C4-2B (cell line): ENCODE measurements around the gene CLEC16A.

Source experiments
- H3K27ac ChIP-seq: fragments of 450-650 bp; 2 replicates; pipeline ENCODE4 v1.5.1; 2017
- ZFX ChIP-seq: fragments of 450-650 bp; IDR thresholded peaks from 2 replicates; pipeline ENCODE4 v1.6.1; 2017
- TF ChIP-seq, protein P1 (sequence below): fragments of 450-650 bp; conservative IDR thresholded peaks from 2 replicates; pipeline ENCODE4 v1.5.1; 2017; ENCODE audit warnings: mild to moderate bottlenecking

The CLEC16A gene

DNA sequence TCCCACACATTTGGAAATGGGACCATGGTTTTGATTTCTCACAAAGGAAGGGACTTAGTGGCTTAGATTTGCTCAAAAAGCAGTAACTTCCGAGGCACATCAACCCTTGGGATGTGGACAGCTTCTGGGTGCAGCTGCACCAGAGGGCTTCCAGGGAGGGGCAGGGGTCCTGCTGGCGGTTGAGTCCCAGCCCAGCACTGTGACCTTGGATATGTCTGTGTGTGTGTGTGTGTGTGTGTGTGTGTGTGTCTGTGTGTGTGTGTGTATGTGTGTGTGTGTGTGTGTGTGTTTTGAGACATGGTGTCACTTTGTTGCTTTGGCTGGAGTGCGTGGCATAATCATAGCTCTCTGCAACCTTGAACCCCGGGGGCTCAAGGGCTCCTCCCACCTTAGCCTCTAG, 130.8 kb downstream of the CLEC16A start:
- H3K27ac ChIP-seq = no peak overlapping the region
- TF ChIP-seq ZFX = no peak
- TF ChIP-seq, protein P1, sequence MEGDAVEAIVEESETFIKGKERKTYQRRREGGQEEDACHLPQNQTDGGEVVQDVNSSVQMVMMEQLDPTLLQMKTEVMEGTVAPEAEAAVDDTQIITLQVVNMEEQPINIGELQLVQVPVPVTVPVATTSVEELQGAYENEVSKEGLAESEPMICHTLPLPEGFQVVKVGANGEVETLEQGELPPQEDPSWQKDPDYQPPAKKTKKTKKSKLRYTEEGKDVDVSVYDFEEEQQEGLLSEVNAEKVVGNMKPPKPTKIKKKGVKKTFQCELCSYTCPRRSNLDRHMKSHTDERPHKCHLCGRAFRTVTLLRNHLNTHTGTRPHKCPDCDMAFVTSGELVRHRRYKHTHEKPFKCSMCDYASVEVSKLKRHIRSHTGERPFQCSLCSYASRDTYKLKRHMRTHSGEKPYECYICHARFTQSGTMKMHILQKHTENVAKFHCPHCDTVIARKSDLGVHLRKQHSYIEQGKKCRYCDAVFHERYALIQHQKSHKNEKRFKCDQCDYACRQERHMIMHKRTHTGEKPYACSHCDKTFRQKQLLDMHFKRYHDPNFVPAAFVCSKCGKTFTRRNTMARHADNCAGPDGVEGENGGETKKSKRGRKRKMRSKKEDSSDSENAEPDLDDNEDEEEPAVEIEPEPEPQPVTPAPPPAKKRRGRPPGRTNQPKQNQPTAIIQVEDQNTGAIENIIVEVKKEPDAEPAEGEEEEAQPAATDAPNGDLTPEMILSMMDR = no peak

DNA sequence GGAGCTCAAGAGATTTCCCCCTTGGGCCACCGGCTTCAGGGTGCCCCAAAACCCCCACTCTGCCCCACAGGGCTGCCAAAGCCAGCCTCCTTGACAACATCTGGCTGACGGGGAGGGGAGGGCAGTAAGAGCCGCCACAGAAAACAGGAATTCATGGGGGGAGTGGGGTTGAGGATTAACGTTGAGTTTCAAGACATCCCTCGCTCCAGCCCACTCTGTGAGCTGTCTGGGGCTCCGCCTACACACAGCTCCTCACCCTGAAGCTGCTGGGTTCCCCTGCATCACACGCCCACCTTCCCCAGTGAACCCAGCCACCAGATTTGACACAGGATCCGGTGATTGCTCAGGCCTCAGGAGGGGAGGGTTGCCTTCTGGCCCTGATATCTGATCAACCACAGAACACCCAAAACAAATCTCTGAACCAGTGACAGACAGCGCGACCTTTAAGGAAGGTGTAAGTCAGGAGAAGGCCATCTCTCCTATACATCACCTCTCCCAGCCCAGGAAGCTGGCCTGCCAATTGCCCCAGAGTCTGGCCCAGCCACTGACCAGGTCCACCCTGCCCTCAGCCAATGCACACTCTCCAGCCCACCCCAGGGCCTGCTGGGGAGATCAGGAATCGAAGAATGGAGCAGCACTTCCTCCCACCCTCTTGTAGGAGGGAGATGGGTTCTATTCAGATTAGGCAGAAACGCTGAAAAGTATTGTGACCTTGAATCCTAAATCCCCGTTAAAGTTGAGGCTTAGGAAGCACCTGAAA, 132.1 kb downstream of the CLEC16A start:
- no peak overlapping the region for H3K27ac ChIP-seq
- TF ChIP-seq ZFX = no peak
- TF ChIP-seq, protein P1 = no peak

DNA sequence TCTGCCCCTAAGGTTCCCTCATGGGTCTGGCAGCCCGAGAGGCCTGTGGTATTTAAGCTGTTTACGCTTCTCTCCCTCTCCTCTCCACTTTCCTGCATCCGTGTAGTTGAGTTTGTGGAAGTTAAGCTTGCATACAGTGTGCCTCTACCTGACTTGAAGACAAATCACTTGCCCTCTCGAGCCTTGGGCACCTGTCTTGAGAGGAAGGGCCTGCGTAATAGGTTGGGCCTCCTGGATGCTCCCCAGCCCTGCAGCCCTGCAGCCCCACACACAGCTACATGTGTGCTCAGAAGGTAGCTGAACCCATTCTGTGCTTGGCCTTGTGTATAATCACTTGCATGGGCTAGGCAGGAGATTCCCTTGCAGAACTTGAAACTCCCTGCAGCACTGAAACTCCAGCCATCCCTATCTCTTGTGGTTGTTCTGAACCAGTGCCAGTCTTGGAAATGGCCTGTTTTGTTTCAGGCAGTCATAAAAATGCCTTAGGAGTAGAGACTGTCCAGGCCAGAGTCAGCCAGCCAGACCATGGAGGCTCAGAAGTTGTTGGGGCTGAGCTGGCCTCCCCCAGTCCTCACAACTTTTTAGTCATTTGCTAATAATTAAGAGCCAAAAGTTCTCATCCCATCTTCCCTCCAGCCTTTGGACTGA, 134.6 kb downstream of the CLEC16A start:
- H3K27ac ChIP-seq = no peak overlapping the region
- no peak for TF ChIP-seq ZFX
- TF ChIP-seq, protein P1 = no peak

DNA sequence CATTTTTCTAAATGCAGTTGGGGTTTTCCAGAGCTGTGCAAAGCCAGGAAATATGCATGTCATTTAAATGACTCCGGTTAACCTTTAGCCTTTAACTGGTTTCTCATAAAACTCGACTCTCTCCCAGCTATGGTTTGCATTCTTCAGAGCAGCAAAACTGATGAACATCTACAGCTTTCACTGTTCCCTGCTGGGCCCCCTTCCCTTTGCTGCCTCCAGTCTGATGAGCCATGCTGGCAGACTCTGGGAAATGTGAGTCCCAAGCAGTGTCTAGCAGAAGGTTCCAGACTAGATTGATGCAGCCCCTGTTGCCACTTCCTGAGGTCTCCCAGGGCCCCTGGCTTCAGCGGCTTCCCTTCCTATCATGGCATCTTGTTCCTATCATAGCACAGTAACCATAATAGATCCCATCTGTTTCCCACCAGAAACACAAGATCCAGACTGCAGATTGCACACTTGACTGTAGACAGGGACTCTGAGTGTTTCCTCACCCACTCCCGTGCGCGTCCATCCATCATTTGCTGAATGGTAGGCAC, 135.4 kb downstream of the CLEC16A start:
- no peak overlapping the region for H3K27ac ChIP-seq
- TF ChIP-seq, protein P1 = no peak
- no peak for TF ChIP-seq ZFX

DNA sequence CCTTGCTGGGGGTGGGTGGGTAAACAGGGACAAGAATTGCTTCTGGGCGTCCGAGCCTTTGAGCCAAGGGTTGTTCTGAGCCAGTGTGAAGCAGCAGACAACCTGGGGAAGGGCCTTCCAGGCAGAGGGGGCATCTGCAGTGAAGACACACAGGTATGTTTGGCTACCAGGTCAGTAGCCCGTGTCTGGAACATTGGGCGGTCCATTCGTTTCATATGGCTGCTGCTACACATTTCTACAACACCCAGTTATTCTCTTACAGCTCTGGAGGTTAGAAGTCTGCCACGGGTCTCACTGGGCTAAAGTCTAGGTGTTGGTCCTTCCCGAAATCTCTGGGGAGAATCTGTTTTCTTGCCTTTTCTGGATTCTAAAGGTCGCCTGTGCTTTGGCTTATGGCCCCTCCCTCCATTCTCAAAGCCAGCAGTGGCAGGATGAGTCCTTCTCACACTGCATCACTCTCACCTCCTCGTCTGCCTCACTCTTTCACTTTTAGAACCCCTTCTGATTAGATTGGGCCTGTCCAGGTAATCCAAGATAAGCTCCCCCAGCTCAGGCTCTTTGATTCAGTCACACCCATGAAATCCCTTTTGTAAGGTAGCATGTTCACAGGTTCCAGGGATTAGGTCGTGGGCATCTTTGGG, 136.1 kb downstream of the CLEC16A start:
- no peak for TF ChIP-seq ZFX
- TF ChIP-seq, protein P1 = no peak

DNA sequence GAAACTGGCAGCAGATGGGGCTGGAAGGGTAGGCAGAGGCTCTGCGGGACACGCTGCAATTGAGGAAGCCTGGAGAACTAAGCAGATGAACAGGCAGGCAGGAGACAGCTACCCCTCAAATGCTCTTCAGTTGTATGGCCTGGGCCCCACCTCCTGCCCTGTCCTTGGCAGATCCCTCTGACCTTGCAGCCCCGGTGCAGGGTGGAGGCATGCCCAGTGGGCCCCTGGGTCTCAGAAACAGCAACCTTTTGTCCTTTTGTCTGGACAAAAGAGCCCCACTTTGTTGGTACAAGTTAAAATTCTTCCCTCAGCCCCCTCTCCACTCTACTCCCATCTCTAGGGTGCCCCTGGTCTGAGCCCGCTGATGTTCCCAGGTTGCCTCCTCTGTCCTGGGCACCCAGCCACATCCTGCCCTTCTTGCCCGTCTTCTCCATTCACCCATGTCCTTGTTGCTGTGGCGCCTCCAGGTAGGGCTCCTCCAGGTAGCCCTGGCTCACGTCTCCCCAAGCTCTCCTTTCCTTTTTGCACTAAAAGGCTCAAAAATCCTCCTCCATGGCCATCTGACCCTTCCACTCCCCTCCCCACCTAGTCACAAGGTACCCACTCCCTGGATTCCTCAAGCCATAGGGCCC, 136.8 kb downstream of the CLEC16A start:
- no peak overlapping the region for H3K27ac ChIP-seq

More for the DNA sequence above, 136.1 kb downstream of the CLEC16A start:
- no peak overlapping the region for H3K27ac ChIP-seq

More for the DNA sequence above, 136.8 kb downstream of the CLEC16A start:
- TF ChIP-seq, protein P1 = no peak
- TF ChIP-seq ZFX = no peak
